HepG2 (cell line): ENCODE measurements around the gene URB1. TPM values are rescaled to one million over a fixed set of nuclear protein-coding genes. Genes with fewer than 3 reads are reported as not detected.

Experiments used
- ATAC-seq: fragments of 200-7000 bp; cut with Tn5 transposase; 3 replicates; pipeline ENCODE4 v1.9.1; 2020; ENCODE audit warnings: mild to moderate bottlenecking, moderate library complexity
- BruUV-seq: library from RNA; stranded (reverse); fragments of 400-500 nt; replicated peaks from 2 replicates; lab custom pipeline; 2021; lab: Mats Ljungman, UMichigan
- CTCF ChIA-PET: fragments of 300-600 bp; formaldehyde crosslinking; extraction: SDS; loops from one replicate; lab custom pipeline; 2021; ENCODE audit warnings: low total read pairs, inconsistent platforms, low intra/inter-chr PET ratio; lab: Yijun Ruan, JAX
- POLR2A ChIA-PET: fragments of 350-600 bp; sonication (Branson Sonifier 250); formaldehyde crosslinking; loops from one replicate; lab custom pipeline; 2020; ENCODE audit warnings: antibody characterized with exemption, inconsistent platforms; lab: Yijun Ruan, JAX
- DNase-seq: peaks from one replicate; pipeline ENCODE4 v3.0.0-alpha.2; 2015; ENCODE audit warnings: low spot score
- FAIRE-seq: peaks from 3 replicates; lab custom pipeline; 2011; peaks lifted over from hg19 to GRCh38; lab: Jason Lieb, UNC
- H2AFZ ChIP-seq: one replicate; pipeline ENCODE4 v1.6.1; 2011; ENCODE audit warnings: low read length, inconsistent platforms
- H3K27ac ChIP-seq: fragments of 300-600 bp; 3 replicates; pipeline ENCODE4 v1.8.0; 2011; ENCODE audit warnings: mixed run types, mild to moderate bottlenecking, mixed read lengths, low read length, inconsistent platforms; ENCODE audit not compliant: insufficient read depth; ENCODE audit errors: extremely low read length
- H3K27me3 ChIP-seq, 2 experiments: fragments of 200-600 bp in 1 of 2; 2 replicates in 1 of 2; 3 replicates in 1 of 2; pipeline versions ENCODE4 v1.6.0 to v1.8.0; 2011; ENCODE audit warnings: low read length in 2 of 2, mild to moderate bottlenecking in 2 of 2, moderate library complexity in 2 of 2, inconsistent platforms in 1 of 2; ENCODE audit not compliant: insufficient read depth in 2 of 2, control insufficient read depth in 1 of 2
- H3K36me3 ChIP-seq, 2 experiments: fragments of 200-600 bp in 1 of 2; replicated peaks in 1 of 2; 2 replicates in 1 of 2; 3 replicates in 1 of 2; pipeline versions ENCODE4 v1.5.1 to v1.8.0; 2011; ENCODE audit warnings: low read length in 2 of 2, inconsistent platforms in 1 of 2; ENCODE audit not compliant: insufficient read depth in 2 of 2, control insufficient read depth in 1 of 2
- H3K4me1 ChIP-seq: 2 replicates; pipeline ENCODE4 v1.5.1; 2012; ENCODE audit warnings: low read length, inconsistent platforms; ENCODE audit not compliant: insufficient read depth
- H3K4me2 ChIP-seq: 2 replicates; pipeline ENCODE4 v1.6.0; 2011; ENCODE audit warnings: low read depth, low read length, inconsistent platforms
- H3K4me3 ChIP-seq, 3 experiments: fragments of 200-600 bp in 1 of 3; sonication (generic), shearing (Covaris generic) in 1 of 3; replicated peaks in 1 of 3; 2 replicates each; pipeline ENCODE4 v1.5.1; 2011 to 2016; ENCODE audit warnings: low read length in 3 of 3, inconsistent platforms in 2 of 3, low read depth in 2 of 3, mild to moderate bottlenecking in 2 of 3, control low read depth in 1 of 3, mixed read lengths in 1 of 3; ENCODE audit not compliant: insufficient read depth in 1 of 3
- H3K79me2 ChIP-seq: one replicate; pipeline ENCODE4 v1.6.1; 2011; ENCODE audit warnings: low read length, inconsistent platforms; ENCODE audit not compliant: insufficient read depth
- H3K9ac ChIP-seq: 2 replicates; pipeline ENCODE4 v1.6.0; 2011; ENCODE audit warnings: mild to moderate bottlenecking, low read depth, low read length, inconsistent platforms; ENCODE audit not compliant: insufficient read depth
- H3K9me3 ChIP-seq: 2 replicates; pipeline ENCODE4 v1.5.1; 2012; ENCODE audit warnings: mild to moderate bottlenecking, low read length
- H4K20me1 ChIP-seq: 2 replicates; pipeline ENCODE4 v1.6.0; 2011; ENCODE audit warnings: inconsistent platforms, mild to moderate bottlenecking, low read length, moderate library complexity; ENCODE audit not compliant: insufficient read depth
- ATF7 ChIP-seq, 2 experiments: fragments of 450-650 bp in 1 of 2; sonication (generic) in 1 of 2; formaldehyde crosslinking in 1 of 2; IDR thresholded peaks; 2 replicates each; pipeline versions ENCODE4 v1.4.0 to v1.6.1; 2016 to 2020; ENCODE audit warnings: antibody characterized with exemption in 1 of 2, mild to moderate bottlenecking in 1 of 2, missing genetic modification reagents in 1 of 2
- CREB1 ChIP-seq, 2 experiments: fragments of 450-650 bp in 1 of 2; IDR thresholded peaks; 2 replicates each; pipeline ENCODE4 v1.6.1; 2016 to 2017; ENCODE audit warnings: control low read depth in 1 of 2, mild to moderate bottlenecking in 1 of 2, missing compliant biosample characterization in 1 of 2, missing genetic modification characterization in 1 of 2
- ISL2 ChIP-seq: sonication (generic); formaldehyde crosslinking; IDR thresholded peaks from 2 replicates; pipeline ENCODE4 v1.5.0; 2020; ENCODE audit warnings: missing genetic modification reagents
- MIXL1 ChIP-seq: IDR thresholded peaks from 2 replicates; pipeline ENCODE4 v1.6.1; 2016
- PRPF4 ChIP-seq: fragments of 200-400 bp; formaldehyde crosslinking; IDR thresholded peaks from 2 replicates; pipeline ENCODE4 v1.6.1; 2016; ENCODE audit warnings: low read length, low read depth; ENCODE audit not compliant: poor library complexity, severe bottlenecking
- RFX3 ChIP-seq: IDR thresholded peaks from 2 replicates; pipeline ENCODE4 v1.6.1; 2016; ENCODE audit warnings: missing biosample characterization, missing genetic modification reagents
- YEATS4 ChIP-seq: sonication (generic); formaldehyde crosslinking; IDR thresholded peaks from 2 replicates; pipeline ENCODE4 v1.4.0; 2020; ENCODE audit warnings: missing genetic modification reagents, borderline replicate concordance
- ZBTB44 ChIP-seq: sonication (generic); formaldehyde crosslinking; IDR thresholded peaks from 2 replicates; pipeline ENCODE4 v1.4.0; 2020; ENCODE audit warnings: missing genetic modification reagents
- ZFP37 ChIP-seq: sonication (generic); formaldehyde crosslinking; IDR thresholded peaks from 2 replicates; pipeline ENCODE4 v1.4.0; 2020; ENCODE audit warnings: missing genetic modification reagents, borderline replicate concordance
- ZHX1 ChIP-seq: sonication (generic); formaldehyde crosslinking; IDR thresholded peaks from 2 replicates; pipeline ENCODE4 v1.8.1; 2022; ENCODE audit warnings: low read depth, mild to moderate bottlenecking, missing genetic modification reagents
- ZNF121 ChIP-seq: sonication (generic); formaldehyde crosslinking; IDR thresholded peaks from 2 replicates; pipeline ENCODE4 v1.5.0; 2020; ENCODE audit warnings: mild to moderate bottlenecking, missing genetic modification reagents
- ZNF260 ChIP-seq: sonication (generic); formaldehyde crosslinking; IDR thresholded peaks from 2 replicates; pipeline ENCODE4 v1.4.0; 2020; ENCODE audit warnings: missing genetic modification reagents, low read depth, mild to moderate bottlenecking, borderline replicate concordance
- ZNF496 ChIP-seq: sonication (generic); formaldehyde crosslinking; IDR thresholded peaks from 2 replicates; pipeline ENCODE4 v1.8.1; 2023; ENCODE audit warnings: mild to moderate bottlenecking, moderate library complexity, missing genetic modification reagents; ENCODE audit not compliant: insufficient replicate concordance
- ZNF775 ChIP-seq: sonication (generic); formaldehyde crosslinking; IDR thresholded peaks from 2 replicates; pipeline ENCODE4 v1.4.0; 2020; ENCODE audit warnings: missing genetic modification reagents, mild to moderate bottlenecking, moderate library complexity, borderline replicate concordance
- ZNF782 ChIP-seq: sonication (generic); formaldehyde crosslinking; IDR thresholded peaks from 2 replicates; pipeline ENCODE4 v1.4.0; 2020; ENCODE audit warnings: missing genetic modification reagents, mild to moderate bottlenecking, borderline replicate concordance
- ZSCAN12 ChIP-seq: sonication (generic); formaldehyde crosslinking; IDR thresholded peaks from 2 replicates; pipeline ENCODE4 v1.9.0; 2021; ENCODE audit warnings: mild to moderate bottlenecking, missing genetic modification reagents
- WGBS: methylation state at CpG from one replicate; pipeline ENCODE4 v1.1.6; 2017; ENCODE audit warnings: low lambda C conversion rate; 5-methylcytosine and 5-hydroxymethylcytosine counted together
- in situ Hi-C: cut with HindIII; loops from 2 replicates; pipeline ENCODE4 v1.10.0; 2017; ENCODE audit warnings: low pct_unique_long_range_greater_than_20kb; ENCODE audit not compliant: extremely low pct_ligation_motif_present
- intact Hi-C: fragments of 100-400 bp; cut with micrococcal nuclease; formaldehyde crosslinking; loops from one replicate; pipeline ENCODE4 v1.10.0; 2022; ENCODE audit not compliant: unreplicated experiment
- polyA plus RNA-seq, 8 experiments: library from polyadenylated mRNA; depleted of rRNA in 3 of 8; stranded (reverse) in 7 of 8; unstranded in 1 of 8; fragments of >200 nt; fragmentation: Illumina TruSeq in 4 of 8; extraction: Trizol in 4 of 8; gene quantifications; 2 replicates each; pipeline versions ENCODE4 v1.2.1 to v1.2.3, GENCODE V29; 2011 to 2016; ENCODE audit warnings: low read depth in 4 of 8, missing spikeins in 1 of 8, mixed read lengths in 1 of 8; ENCODE audit not compliant: insufficient read depth in 1 of 8
- total RNA-seq, 5 experiments: library from RNA; depleted of rRNA; stranded (reverse); fragments of >200 nt; fragmentation: Illumina TruSeq; extraction: Trizol; gene quantifications; 2 replicates each; pipeline ENCODE4 v1.2.3, GENCODE V29; 2016; ENCODE audit warnings: low read depth in 1 of 5

Gene URB1
- total and polyA plus RNA-seq, 2 of the 13 experiments (the other 11 are each of a cell fraction or from before 2014, with no cell fraction given) = 4.5 to 16.7 TPM

DNA sequence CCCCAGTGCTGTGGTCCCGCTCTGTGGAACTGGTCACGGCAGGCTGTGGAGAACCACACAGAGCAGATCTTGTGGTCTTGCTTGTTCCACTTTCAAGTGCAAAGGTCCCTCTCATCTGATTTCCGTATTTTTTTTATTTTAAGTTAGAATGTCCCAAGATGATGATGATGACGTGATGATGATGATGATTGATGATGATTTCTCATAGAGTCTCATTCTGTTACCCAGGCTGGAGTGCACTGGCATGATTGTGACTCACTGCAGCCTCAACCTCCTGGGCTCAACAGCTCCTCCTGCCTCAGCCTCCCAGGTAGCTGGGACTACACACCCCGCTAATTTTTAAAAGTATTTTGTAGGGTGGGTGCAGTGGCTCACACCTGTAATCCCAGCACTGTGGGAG is 31.9 kb upstream of the URB1 start:
- Histone ChIP-seq H3K4me2 (no peak overlapping the region), H3K4me3 (no peak overlapping the region), H3K4me1 (peaks cover 21% of the 10 kb centered on the region), H3K36me3 (no peaks in the 10 kb centered on the region), H3K27ac (no peak overlapping the region), H3K79me2 (no peaks in the 10 kb centered on the region), H3K9me3 (no peaks in the 10 kb centered on the region), H3K27me3 (no peaks in the 10 kb centered on the region; a peak in 1 of 5 replicates), H2AFZ (no peak overlapping the region), H4K20me1 (no peaks in the 10 kb centered on the region), H3K9ac (no peak overlapping the region)
- intact Hi-C loops = no loop called here
- ChIA-PET CTCF (no interaction called here), POLR2A (no interaction called here)
- no peak for FAIRE-seq
- no peak for DNase-seq
- in situ Hi-C loops = no loop called here
- ATAC-seq = no peak
- 71% methylated on average over 5 of the region's 5 CpGs for WGBS
- TF ChIP-seq ATF7 (IDR thresholded peaks at IDR 0.05) (peak; percentile 41; the same call in 1 of the 2 replicates), ATF7 (CRISPR knock-in tag; IDR thresholded peaks at IDR 0.05) (no peak), ZNF121 (CRISPR knock-in tag) (no peak), CREB1 (IDR thresholded peaks at IDR 0.05) (peak; percentile 89), CREB1 (CRISPR knock-in tag; IDR thresholded peaks at IDR 0.05) (no peak), RFX3 (no peak)
- no TSS peak for BruUV-seq

GRCh38 chr21:32424191-32424535 is 31.4 kb upstream of the URB1 start:
- ATAC-seq (no peak), DNase-seq (no peak), FAIRE-seq (no peak)
- Histone ChIP-seq H3K79me2 (no peaks in the 10 kb centered on the region), H3K9ac (no peak overlapping the region), H3K9me3 (no peaks in the 10 kb centered on the region), H3K4me2 (no peak overlapping the region), H3K27me3 (no peaks in the 10 kb centered on the region; a peak in 1 of 5 replicates), H3K27ac (no peak overlapping the region), H2AFZ (no peak overlapping the region), H3K4me3 (no peak overlapping the region), H3K36me3 (no peaks in the 10 kb centered on the region), H3K4me1 (peaks cover 21% of the 10 kb centered on the region), H4K20me1 (no peaks in the 10 kb centered on the region)
- WGBS = 15% methylated on average over 2 of the region's 2 CpGs
- ChIA-PET POLR2A (no interaction called here), CTCF (no interaction called here)
- BruUV-seq = no TSS peak
- in situ Hi-C loops = no loop called here
- intact Hi-C loops = no loop called here
- TF ChIP-seq ZBTB44 = no peak
- TF ChIP-seq ZNF496 (CRISPR knock-in tag) = no peak
- no peak for TF ChIP-seq ZNF260 (CRISPR knock-in tag)
- no peak for TF ChIP-seq ZHX1 (CRISPR knock-in tag)
- no peak for TF ChIP-seq ZNF782 (CRISPR knock-in tag)
- TF ChIP-seq ISL2 (CRISPR knock-in tag) = no peak
- TF ChIP-seq MIXL1 = no peak
- no peak for TF ChIP-seq PRPF4
- TF ChIP-seq ZNF775 (CRISPR knock-in tag) = no peak
- TF ChIP-seq YEATS4 (CRISPR knock-in tag) = no peak
- TF ChIP-seq ZFP37 = no peak
- no peak for TF ChIP-seq ZSCAN12 (CRISPR knock-in tag)
